Measurements from ENCODE around the gene QKI. TPM values are rescaled to one million over a fixed set of nuclear protein-coding genes. Genes with fewer than 3 reads are reported as not detected.

Gene QKI
- total and polyA plus RNA-seq, 8 donors, result 8.0 to 261 (median 32.2) TPM

DNA sequence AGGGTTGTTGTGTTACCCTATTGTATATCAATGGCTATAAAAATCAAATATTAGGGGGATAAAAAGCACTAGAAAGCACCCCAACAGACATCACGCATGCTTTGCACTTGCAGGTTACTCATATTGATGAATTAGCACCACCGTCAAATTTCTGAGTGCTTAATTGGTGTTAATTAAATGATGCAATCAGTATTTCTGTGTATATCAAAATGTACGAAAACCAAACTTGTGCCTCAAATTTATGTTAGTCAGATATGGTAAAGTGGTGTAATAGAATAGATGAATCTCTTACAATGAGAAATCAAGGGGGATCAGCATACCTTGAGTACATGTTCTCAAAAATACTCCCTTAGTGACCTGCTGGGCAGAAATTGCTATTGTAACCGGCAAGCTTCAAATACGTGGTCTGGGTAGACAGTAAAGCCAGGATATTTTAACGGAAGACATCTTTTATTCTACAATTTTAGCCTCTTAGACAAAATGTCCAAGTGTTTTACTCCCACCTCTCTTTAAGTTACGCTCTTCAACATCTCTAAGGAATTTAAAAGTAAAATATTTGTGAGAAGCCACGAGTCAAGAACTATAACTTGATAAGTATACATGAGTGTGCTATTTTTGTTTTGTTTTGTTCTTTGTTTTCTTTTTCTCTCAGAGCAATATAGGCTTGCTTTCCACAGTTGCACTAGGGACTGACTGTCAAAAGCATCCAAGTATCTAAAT, 166.0 kb downstream of the QKI start:
- intact Hi-C loops (cut with DNase I; ENCODE audit: low total_unique reads), result no loop called here
- no peak for TF ChIP-seq POLR2AphosphoS5 (IDR thresholded peaks at IDR 0.05)
- TF ChIP-seq EP300 (IDR thresholded peaks at IDR 0.05), result no peak
- TF ChIP-seq POLR2A (IDR thresholded peaks at IDR 0.05), result no peak
- TF ChIP-seq, protein P1, sequence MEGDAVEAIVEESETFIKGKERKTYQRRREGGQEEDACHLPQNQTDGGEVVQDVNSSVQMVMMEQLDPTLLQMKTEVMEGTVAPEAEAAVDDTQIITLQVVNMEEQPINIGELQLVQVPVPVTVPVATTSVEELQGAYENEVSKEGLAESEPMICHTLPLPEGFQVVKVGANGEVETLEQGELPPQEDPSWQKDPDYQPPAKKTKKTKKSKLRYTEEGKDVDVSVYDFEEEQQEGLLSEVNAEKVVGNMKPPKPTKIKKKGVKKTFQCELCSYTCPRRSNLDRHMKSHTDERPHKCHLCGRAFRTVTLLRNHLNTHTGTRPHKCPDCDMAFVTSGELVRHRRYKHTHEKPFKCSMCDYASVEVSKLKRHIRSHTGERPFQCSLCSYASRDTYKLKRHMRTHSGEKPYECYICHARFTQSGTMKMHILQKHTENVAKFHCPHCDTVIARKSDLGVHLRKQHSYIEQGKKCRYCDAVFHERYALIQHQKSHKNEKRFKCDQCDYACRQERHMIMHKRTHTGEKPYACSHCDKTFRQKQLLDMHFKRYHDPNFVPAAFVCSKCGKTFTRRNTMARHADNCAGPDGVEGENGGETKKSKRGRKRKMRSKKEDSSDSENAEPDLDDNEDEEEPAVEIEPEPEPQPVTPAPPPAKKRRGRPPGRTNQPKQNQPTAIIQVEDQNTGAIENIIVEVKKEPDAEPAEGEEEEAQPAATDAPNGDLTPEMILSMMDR (IDR thresholded peaks at IDR 0.05), result no peak
- no peaks in the 10 kb centered on the region for H3K9me3 ChIP-seq
- no peaks in the 10 kb centered on the region for H3K36me3 ChIP-seq
- H3K27ac ChIP-seq, result no peak overlapping the region
- no peak overlapping the region for H3K4me3 ChIP-seq
- WGBS, 5 donors, result 73 to 80% (median 75%) methylated on average over 8 of the region's 8 CpGs
- H3K27me3 ChIP-seq, result no peaks in the 10 kb centered on the region
- peaks cover 0 to 10% (median 5%) of the 10 kb centered on the region in 4 donors for H3K4me1 ChIP-seq
- no peak for DNase-seq

DNA sequence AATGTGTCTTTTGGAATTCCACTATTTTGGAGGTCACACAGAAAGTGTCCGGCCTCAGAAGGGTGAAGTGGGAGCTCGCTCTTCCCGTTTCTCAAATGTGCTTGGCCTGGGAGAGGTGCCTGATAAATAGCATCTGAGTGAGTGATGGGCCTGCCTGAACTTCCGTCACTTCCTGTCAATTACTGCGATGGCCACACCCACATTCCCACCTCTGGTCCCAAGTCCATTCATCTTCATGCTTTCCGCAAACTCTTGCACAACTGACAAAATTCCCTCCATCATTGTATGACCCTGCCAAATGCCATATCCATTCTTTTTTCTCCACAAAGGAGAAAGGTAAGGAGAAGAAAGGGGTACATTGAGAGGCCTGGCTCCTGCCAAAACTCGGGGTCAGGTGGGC, 169.0 kb downstream of the QKI start:
- WGBS, 5 donors, result 76 to 88% (median 81%) methylated on average over 7 of the region's 7 CpGs
- no peak overlapping the region for H3K4me3 ChIP-seq
- no peaks in the 10 kb centered on the region for H3K9me3 ChIP-seq
- H3K27ac ChIP-seq, result no peak overlapping the region
- TF ChIP-seq, protein P1 (IDR thresholded peaks at IDR 0.05), result no peak
- TF ChIP-seq POLR2AphosphoS5 (IDR thresholded peaks at IDR 0.05) (no peak), POLR2A (IDR thresholded peaks at IDR 0.05) (no peak), EP300 (IDR thresholded peaks at IDR 0.05) (no peak)
- intact Hi-C loops (cut with DNase I; ENCODE audit: low total_unique reads), result no loop called here
- no peaks in the 10 kb centered on the region for H3K27me3 ChIP-seq
- H3K4me1 ChIP-seq, result peaks cover 0 to 15% (median 6%) of the 10 kb centered on the region in 4 donors
- H3K36me3 ChIP-seq, result no peaks in the 10 kb centered on the region
- no peak for DNase-seq

DNA sequence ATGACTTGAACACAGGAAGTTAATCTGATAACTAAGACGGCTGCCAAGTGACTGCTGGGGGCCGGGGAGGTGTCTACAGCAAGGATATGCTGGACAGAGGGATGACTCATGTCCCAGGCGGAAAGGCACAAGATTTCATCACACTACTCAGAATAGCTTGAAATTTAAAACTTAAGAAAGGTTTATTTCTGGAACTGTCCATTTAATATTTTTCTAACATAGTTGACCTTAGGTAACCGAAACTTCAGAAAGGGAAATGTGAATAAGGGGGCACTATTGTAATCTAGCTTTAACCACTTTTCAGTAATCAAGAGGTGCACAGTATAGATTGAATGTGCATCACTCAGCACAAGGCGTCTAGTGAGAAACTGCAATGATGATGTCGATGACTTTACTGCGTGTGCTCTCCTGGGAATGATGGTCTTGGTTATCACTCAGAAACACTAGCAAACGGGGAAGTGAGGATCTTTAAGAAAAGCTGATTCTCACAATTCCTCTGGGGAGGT, 171.5 kb downstream of the QKI start:
- Histone ChIP-seq H3K27ac (peak overlapping the region in 1 of 5 donors; percentile 14), H3K4me1 (peaks cover 0 to 5% (median 2%) of the 10 kb centered on the region in 4 donors), H3K9me3 (peaks cover 0 to 11% (median 0%) of the 10 kb centered on the region in 4 donors), H3K36me3 (no peaks in the 10 kb centered on the region), H3K4me3 (no peak overlapping the region), H3K27me3 (no peaks in the 10 kb centered on the region)
- DNase-seq, result no peak
- TF ChIP-seq POLR2AphosphoS5 (IDR thresholded peaks at IDR 0.05) (no peak), POLR2A (IDR thresholded peaks at IDR 0.05) (no peak)
- 62 to 76% (median 70%) methylated on average over 8 of the region's 8 CpGs for WGBS, 5 donors
- intact Hi-C loops (cut with DNase I; ENCODE audit: low total_unique reads), result no loop called here

DNA sequence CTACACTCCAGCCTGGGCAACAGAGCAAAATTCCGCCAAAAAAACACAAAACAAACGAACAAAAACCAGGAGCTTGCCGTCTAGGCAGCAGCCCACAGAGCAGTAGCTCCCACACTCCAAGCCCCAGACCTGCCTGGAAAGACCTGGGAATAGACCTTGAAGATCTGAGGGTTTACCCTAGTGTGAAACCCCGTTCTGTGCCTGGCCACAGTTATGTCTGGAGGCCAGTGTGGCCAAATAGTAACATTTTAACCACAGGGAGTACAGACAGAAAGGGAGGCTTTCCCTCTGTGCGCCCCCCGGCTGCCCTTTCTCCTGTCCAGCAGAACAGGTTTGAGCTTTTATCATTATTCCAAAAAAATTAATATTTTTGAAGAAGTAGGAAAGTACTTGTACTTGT, 172.4 kb downstream of the QKI start:
- TF ChIP-seq POLR2A (IDR thresholded peaks at IDR 0.05) (no peak), POLR2AphosphoS5 (IDR thresholded peaks at IDR 0.05) (no peak), EP300 (IDR thresholded peaks at IDR 0.05) (no peak)
- TF ChIP-seq, protein P1 (IDR thresholded peaks at IDR 0.05), result no peak
- DNase-seq, result no peak
- no peak overlapping the region for H3K27ac ChIP-seq
- WGBS, 5 donors, result 69 to 83% (median 80%) methylated on average over 6 of the region's 6 CpGs
- H3K27me3 ChIP-seq, result no peaks in the 10 kb centered on the region
- H3K4me3 ChIP-seq, result no peak overlapping the region
- intact Hi-C loops (cut with DNase I; ENCODE audit: low total_unique reads), result no loop called here
- H3K36me3 ChIP-seq, result no peaks in the 10 kb centered on the region
- peaks cover 0 to 13% (median 2%) of the 10 kb centered on the region in 4 donors for H3K9me3 ChIP-seq
- H3K4me1 ChIP-seq, result peaks cover 0 to 5% (median 2%) of the 10 kb centered on the region in 4 donors
